Stimulated activated memory B cell treated with anti-CD40 and anti-IgM and Interleukin-4, amounts not matched to agents 10 μg/mL and 1 μg/mL and 100 μg/mL, for 72 hours (primary cell): ENCODE results near the gene TAP1.
"Not testable (repeated sequence)": the region's sequence is repeated elsewhere in the genome, so short reads cannot be mapped to it uniquely, and the experiment has no call there.

Experiments used
- ATAC-seq: fragments of 150-1000 bp; cut with Tn5 transposase; 2 replicates; pipeline ENCODE4 v1.10.0; 2021
- H3K27ac Mint-ChIP-seq: one replicate; pipeline ENCODE4 v1.8.0; 2022; ENCODE audit warnings: mild to moderate bottlenecking, mixed read lengths
- H3K27me3 Mint-ChIP-seq: one replicate; pipeline ENCODE4 v1.8.0; 2022; ENCODE audit warnings: mixed read lengths
- H3K36me3 Mint-ChIP-seq: one replicate; pipeline ENCODE4 v1.8.0; 2022; ENCODE audit warnings: mixed read lengths
- H3K4me1 Mint-ChIP-seq: one replicate; pipeline ENCODE4 v1.8.0; 2022; ENCODE audit warnings: mixed read lengths
- H3K4me3 Mint-ChIP-seq: one replicate; pipeline ENCODE4 v1.8.0; 2022; ENCODE audit warnings: mild to moderate bottlenecking, moderate library complexity, mixed read lengths
- H3K9me3 Mint-ChIP-seq: one replicate; pipeline ENCODE4 v1.8.0; 2022; ENCODE audit warnings: mixed read lengths

TAP1 gene, protein sequence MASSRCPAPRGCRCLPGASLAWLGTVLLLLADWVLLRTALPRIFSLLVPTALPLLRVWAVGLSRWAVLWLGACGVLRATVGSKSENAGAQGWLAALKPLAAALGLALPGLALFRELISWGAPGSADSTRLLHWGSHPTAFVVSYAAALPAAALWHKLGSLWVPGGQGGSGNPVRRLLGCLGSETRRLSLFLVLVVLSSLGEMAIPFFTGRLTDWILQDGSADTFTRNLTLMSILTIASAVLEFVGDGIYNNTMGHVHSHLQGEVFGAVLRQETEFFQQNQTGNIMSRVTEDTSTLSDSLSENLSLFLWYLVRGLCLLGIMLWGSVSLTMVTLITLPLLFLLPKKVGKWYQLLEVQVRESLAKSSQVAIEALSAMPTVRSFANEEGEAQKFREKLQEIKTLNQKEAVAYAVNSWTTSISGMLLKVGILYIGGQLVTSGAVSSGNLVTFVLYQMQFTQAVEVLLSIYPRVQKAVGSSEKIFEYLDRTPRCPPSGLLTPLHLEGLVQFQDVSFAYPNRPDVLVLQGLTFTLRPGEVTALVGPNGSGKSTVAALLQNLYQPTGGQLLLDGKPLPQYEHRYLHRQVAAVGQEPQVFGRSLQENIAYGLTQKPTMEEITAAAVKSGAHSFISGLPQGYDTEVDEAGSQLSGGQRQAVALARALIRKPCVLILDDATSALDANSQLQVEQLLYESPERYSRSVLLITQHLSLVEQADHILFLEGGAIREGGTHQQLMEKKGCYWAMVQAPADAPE

GRCh38 chr6:32853541-32854375, at the start of gene TAP1, which contains the start of gene PSMB9:
Gene TAP1, minus strand, starts transcription at chr6:32853704. Its CDS starts 68 bp downstream, at chr6:32853636.
Gene PSMB9, plus strand, starts transcription at chr6:32854192. Its CDS starts 38 bp downstream, at chr6:32854230.
- Mint-ChIP-seq H3K4me3 (peak within 1 kb of the TSS; percentile 95), H3K9me3 (no peaks in the 10 kb centered on the region), H3K4me1 (peaks cover 65% of the 10 kb centered on the region), H3K27ac (peak within 1 kb of the TSS; percentile 95), H3K27me3 (no peaks in the 10 kb centered on the region), H3K36me3 (peaks cover 65% of the 10 kb centered on the region)
- ATAC-seq: peak; percentile 95

DNA sequence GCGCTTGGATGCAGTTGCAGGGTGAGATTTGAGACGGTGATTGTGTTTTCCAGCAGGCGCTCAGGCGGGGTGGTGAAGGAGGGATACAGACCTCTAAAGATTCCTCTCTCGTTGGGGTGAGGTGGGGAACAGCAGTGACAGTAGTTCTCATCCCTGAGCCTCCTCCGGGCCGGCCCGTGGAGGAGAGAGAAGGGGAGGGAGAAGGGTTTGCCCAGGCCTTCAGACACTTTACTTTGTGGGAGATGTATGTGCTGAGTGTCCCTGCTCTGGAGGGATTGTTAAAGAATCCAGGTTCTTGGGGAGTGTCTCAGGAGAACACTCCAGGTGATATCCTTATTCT, 41.5 kb upstream of the TAP1 start:
- H3K36me3 Mint-ChIP-seq: peaks cover 10% of the 10 kb centered on the region
- peaks cover 79% of the 10 kb centered on the region for H3K4me1 Mint-ChIP-seq
- H3K27me3 Mint-ChIP-seq: no peaks in the 10 kb centered on the region
- H3K4me3 Mint-ChIP-seq: peak overlapping the region; percentile 99
- no peaks in the 10 kb centered on the region for H3K9me3 Mint-ChIP-seq
- peak overlapping the region; percentile 97 for H3K27ac Mint-ChIP-seq
- ATAC-seq: peak; percentile 18

- H3K27ac Mint-ChIP-seq: peak overlapping the region; percentile 97
These were observed 40.8 kb upstream of the TAP1 start for GRCh38 chr6:32894085-32895005.

GRCh38 chr6:32890831-32891230, 37.3 kb upstream of the TAP1 start:
- Mint-ChIP-seq H3K27ac (peak overlapping the region; percentile 46), H3K9me3 (no peaks in the 10 kb centered on the region), H3K27me3 (no peaks in the 10 kb centered on the region), H3K4me3 (no peak overlapping the region), H3K36me3 (no peaks in the 10 kb centered on the region), H3K4me1 (peaks cover 65% of the 10 kb centered on the region)
- no peak for ATAC-seq

More at GRCh38 chr6:32894085-32895005, 40.8 kb upstream of the TAP1 start:
- Mint-ChIP-seq H3K4me3 (peak overlapping the region; percentile 99), H3K9me3 (no peaks in the 10 kb centered on the region), H3K27me3 (no peaks in the 10 kb centered on the region), H3K36me3 (peaks cover 10% of the 10 kb centered on the region), H3K4me1 (peaks cover 79% of the 10 kb centered on the region)
- peak; percentile 99 for ATAC-seq

DNA sequence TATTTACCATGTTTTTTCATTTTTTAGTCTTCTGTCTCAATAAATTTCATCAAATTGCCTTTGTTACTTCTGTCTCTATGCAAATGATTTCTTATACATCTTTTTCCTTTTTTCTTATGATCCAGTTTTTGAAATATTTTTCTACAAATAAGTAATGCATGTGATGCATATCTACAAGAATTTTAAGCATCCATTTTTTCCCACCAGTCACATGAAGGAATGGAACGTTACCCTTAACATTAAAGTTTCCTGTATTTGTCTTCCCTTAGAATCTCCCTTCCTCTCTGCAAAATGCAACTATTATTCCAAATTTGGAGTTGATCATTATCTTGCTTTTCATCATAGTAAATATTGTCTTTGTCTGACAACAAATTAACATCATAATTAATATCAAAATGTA, 36.0 kb upstream of the TAP1 start:
- no peak for ATAC-seq
- peak overlapping the region; percentile 72 for H3K27ac Mint-ChIP-seq

DNA sequence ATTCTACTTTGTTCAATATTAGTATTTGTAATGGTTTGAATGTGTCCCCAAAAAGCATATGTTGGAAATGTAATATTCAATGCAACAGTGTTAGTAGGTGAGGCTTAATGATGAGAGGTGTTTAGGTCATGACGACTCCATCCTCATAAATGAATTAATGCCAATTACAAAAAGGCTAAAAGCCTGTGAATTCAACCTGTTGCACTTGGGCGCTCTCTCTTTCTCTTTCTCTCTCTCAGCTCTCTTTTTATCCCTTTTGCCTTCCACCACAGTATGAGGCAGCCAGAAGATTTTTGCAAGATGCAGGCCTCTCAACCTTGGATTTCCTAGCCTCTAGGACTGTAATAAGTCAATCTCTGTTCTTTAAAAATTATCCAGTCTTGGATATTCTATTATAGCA, 35.1 kb upstream of the TAP1 start:
- Mint-ChIP-seq H3K4me3 (no peak overlapping the region), H3K27ac (peak overlapping the region; percentile 72), H3K4me1 (peaks cover 48% of the 10 kb centered on the region), H3K9me3 (no peaks in the 10 kb centered on the region), H3K36me3 (no peaks in the 10 kb centered on the region), H3K27me3 (no peaks in the 10 kb centered on the region)
- no peak for ATAC-seq

More for the DNA sequence above, 36.0 kb upstream of the TAP1 start:
- H3K4me1 Mint-ChIP-seq: peaks cover 56% of the 10 kb centered on the region
- H3K9me3 Mint-ChIP-seq: no peaks in the 10 kb centered on the region
- H3K27me3 Mint-ChIP-seq: no peaks in the 10 kb centered on the region
- no peaks in the 10 kb centered on the region for H3K36me3 Mint-ChIP-seq
- no peak overlapping the region for H3K4me3 Mint-ChIP-seq

- no peaks in the 10 kb centered on the region for H3K36me3 Mint-ChIP-seq
- no peaks in the 10 kb centered on the region for H3K27me3 Mint-ChIP-seq
- peak overlapping the region; percentile 72 for H3K27ac Mint-ChIP-seq
- H3K4me3 Mint-ChIP-seq: no peak overlapping the region
- H3K9me3 Mint-ChIP-seq: no peaks in the 10 kb centered on the region
- H3K4me1 Mint-ChIP-seq: peaks cover 40% of the 10 kb centered on the region
- no peak for ATAC-seq
These were observed 34.1 kb upstream of the TAP1 start for GRCh38 chr6:32887616-32888015.

DNA sequence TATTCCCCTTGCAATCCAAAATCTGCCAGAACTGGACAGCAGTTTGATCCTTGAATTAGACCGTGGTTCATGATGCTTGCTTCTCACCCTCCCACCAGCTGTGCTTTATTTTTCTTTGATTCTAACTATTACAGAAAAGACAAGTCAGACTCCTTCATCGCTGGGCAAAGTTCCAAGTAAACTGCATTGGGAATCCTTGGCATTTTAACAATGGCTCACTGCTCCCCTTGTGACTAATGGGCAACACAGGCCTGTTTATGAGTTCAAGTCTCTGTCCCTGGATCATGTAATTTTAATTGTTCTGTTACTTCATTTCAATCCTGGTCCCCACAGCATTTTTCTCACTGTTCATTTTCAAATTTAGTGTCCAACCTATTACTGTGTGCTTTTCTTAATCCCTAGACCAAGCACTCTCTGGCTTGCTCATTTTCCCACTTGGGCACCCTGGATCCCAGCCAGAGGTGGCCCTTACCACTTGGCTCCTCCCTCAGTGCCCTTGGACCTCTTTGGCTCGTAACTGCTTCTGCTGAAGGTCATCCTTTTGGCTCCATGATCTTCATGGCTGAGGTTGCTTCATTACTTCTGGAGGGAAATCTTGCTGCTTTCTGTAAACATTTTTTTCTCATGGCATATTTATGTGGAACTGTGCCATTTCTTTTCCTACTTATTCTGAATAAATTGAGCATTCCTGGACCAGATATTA, 33.3 kb upstream of the TAP1 start:
- Mint-ChIP-seq H3K4me3 (no peak overlapping the region), H3K9me3 (no peaks in the 10 kb centered on the region), H3K27me3 (no peaks in the 10 kb centered on the region), H3K27ac (peak overlapping the region; percentile 72), H3K36me3 (no peaks in the 10 kb centered on the region), H3K4me1 (peaks cover 33% of the 10 kb centered on the region)
- no peak for ATAC-seq

GRCh38 chr6:32885698-32886286, 32.3 kb upstream of the TAP1 start:
- Mint-ChIP-seq H3K4me1 (peaks cover 33% of the 10 kb centered on the region), H3K4me3 (no peak overlapping the region), H3K9me3 (no peaks in the 10 kb centered on the region), H3K27me3 (no peaks in the 10 kb centered on the region), H3K36me3 (no peaks in the 10 kb centered on the region), H3K27ac (peak overlapping the region; percentile 72)
- peak; percentile 50 for ATAC-seq

DNA sequence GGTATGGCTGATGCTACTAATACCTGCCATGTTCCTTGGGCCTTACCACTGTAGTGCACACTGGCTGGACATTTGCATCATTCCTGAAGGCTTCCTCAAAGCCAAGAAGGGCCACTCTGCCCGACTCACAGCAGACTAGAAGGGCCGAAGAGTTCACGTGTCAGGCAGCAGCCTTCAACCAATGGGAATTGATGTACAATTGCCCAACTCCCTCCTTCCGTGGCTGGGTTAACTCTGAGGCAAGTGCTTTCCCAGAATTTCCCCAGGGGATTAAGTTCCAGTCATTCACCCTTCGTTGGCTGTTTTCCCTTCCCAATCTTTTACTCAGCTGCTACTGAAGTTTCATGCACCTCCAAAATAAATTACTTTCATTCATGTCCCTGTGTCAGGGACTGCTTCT, 30.3 kb upstream of the TAP1 start:
- no peak for ATAC-seq
- peaks cover 42% of the 10 kb centered on the region for H3K4me1 Mint-ChIP-seq
- H3K9me3 Mint-ChIP-seq: no peaks in the 10 kb centered on the region
- no peaks in the 10 kb centered on the region for H3K36me3 Mint-ChIP-seq
- peak overlapping the region; percentile 12 for H3K27ac Mint-ChIP-seq
- peaks cover 15% of the 10 kb centered on the region for H3K27me3 Mint-ChIP-seq
- H3K4me3 Mint-ChIP-seq: no peak overlapping the region

DNA sequence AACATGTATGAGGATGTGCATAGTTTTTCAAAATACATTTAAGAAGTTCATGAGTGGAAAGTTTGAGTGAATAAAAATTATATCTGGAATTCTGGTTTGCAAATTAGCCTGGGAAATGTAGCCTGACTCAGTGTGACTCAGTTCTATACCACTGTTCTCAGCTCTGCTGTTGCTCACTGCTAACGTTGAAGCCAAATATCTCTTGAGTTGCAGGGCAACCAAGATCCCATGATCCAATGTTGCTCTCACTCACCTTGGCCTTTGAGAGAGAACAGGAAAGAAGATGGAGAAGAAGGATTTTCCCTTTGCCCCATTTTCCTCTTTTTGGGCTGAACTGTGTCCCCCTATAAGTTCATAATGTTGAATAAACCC, 29.4 kb upstream of the TAP1 start:
- Mint-ChIP-seq H3K9me3 (no peaks in the 10 kb centered on the region), H3K27ac (no peak overlapping the region), H3K4me3 (no peak overlapping the region), H3K27me3 (peaks cover 15% of the 10 kb centered on the region), H3K36me3 (no peaks in the 10 kb centered on the region), H3K4me1 (peaks cover 36% of the 10 kb centered on the region)
- no peak for ATAC-seq

GRCh38 chr6:32880962-32881361, 27.5 kb upstream of the TAP1 start:
- not testable (repeated sequence) for H3K36me3 Mint-ChIP-seq, H3K4me3 Mint-ChIP-seq, H3K9me3 Mint-ChIP-seq, H3K27ac Mint-ChIP-seq, ATAC-seq
- Mint-ChIP-seq H3K27me3 (peaks cover 15% of the 10 kb centered on the region), H3K4me1 (peaks cover 30% of the 10 kb centered on the region)

- peak overlapping the region; percentile 62 for H3K4me3 Mint-ChIP-seq
- peaks cover 26% of the 10 kb centered on the region for H3K4me1 Mint-ChIP-seq
- H3K27me3 Mint-ChIP-seq: peaks cover 15% of the 10 kb centered on the region
- H3K27ac Mint-ChIP-seq: peak overlapping the region; percentile 61
- no peak for ATAC-seq
- no peaks in the 10 kb centered on the region for H3K9me3 Mint-ChIP-seq
- no peaks in the 10 kb centered on the region for H3K36me3 Mint-ChIP-seq
These were observed 26.2 kb upstream of the TAP1 start for GRCh38 chr6:32879691-32880090.
